Aortic smooth muscle cell (primary cell): Measurements from ENCODE around the gene DBH. TPM values are rescaled to one million over a fixed set of nuclear protein-coding genes. Genes with fewer than 3 reads are reported as not detected.

Source experiments
- total RNA-seq: library from RNA; depleted of rRNA; stranded (reverse); fragments of >200 nt; gene quantifications from 2 replicates; pipeline ENCODE4 v1.2.3, GENCODE V29; 2014

The DBH gene
- total RNA-seq: not detected in 2 replicates

DNA sequence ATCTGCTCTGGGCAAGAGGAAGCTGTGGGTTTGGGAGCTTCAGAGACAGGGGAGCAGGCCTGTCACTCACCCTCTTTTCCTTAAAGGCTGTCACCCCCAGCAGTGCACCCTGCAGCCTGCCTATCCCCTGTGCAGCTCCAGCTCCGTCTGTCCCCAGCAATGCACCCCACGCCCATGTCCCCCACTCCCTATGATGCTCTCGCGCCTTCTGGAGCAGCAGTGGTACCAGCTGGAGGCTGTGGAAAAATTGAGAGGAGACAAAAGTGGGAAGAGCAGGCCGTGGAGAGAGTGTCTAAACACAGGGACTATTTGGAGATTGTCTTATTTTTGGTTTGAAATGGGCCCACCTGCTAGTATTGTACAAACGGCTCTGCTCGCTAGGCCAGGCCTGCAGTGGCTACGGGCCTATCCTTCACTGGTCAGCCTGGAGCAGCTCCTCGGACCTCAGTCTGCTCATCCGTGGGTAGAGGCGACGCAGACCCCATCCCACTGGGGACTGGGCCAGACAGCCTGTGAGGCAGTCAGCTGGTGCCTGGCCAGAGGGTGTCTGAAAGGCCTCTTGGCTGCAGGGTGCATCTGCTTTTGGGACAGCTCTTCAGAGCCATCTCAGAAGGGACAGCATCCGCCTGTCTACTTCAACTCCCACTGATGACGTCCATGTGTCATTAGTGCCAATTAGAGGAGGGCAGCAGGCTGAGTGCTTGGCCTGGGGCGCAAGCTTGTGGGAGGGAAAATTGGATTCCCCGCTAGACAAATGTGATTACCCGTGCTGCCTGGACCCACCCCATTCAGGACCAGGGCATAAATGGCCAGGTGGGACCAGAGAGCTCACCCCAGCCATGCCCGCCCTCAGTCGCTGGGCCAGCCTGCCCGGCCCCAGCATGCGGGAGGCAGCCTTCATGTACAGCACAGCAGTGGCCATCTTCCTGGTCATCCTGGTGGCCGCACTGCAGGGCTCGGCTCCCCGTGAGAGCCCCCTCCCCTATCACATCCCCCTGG is at the start of gene DBH:
Gene DBH, plus strand, starts transcription at position 831 of the 999 bp plus-strand sequence. Its CDS starts 9 bp downstream, at position 840.

GRCh38 chr9:133609311-133610098 is 26.7 kb upstream of the DBH start, which contains the start of gene FAM163B:
Gene FAM163B (minus strand): TSS chr9:133609389. CDS start chr9:133580223, 29,166 bp downstream.

Other genes with a start within 250 kb of the DBH start
- gene REXO4, start 218.4 kb upstream of the DBH start, total RNA-seq: 11.9 and 16.8 TPM in 2 replicates
- 1.8 and 2.0 TPM in 2 replicates for gene ADAMTS13, start 214.0 kb upstream of the DBH start, total RNA-seq
- gene CACFD1, start 176.4 kb upstream of the DBH start, total RNA-seq: 7.1 and 10.6 TPM in 2 replicates
- 12.1 and 14.3 TPM in 2 replicates for gene SLC2A6, start 157.3 kb upstream of the DBH start, total RNA-seq
- gene MYMK, start 111.4 kb upstream of the DBH start, total RNA-seq: not detected in 2 replicates
- gene ADAMTSL2, start 101.7 kb upstream of the DBH start, total RNA-seq: 0.06 and 0.79 TPM in 2 replicates
- not detected in 2 replicates for gene FAM163B, start 27.0 kb upstream of the DBH start, total RNA-seq
- gene SARDH, start 102.0 kb downstream of the DBH start, total RNA-seq: 2.5 and 7.4 TPM in 2 replicates